PC-3 (cell line): ENCODE data around the gene MYO1F. TPM values are rescaled to one million over a fixed set of nuclear protein-coding genes. Genes with fewer than 3 reads are reported as not detected.

Experiments
- ATAC-seq: fragments of 200-7000 bp; cut with Tn5 transposase; 2 replicates; pipeline ENCODE4 v1.9.1; 2020; ENCODE audit warnings: mild to moderate bottlenecking, moderate library complexity
- BruUV-seq: library from RNA; stranded (reverse); fragments of 400-500 nt; replicated peaks from 2 replicates; lab custom pipeline; 2021; lab: Mats Ljungman, UMichigan
- CTCF ChIA-PET: fragments of 300-600 bp; sonication (Branson Sonifier 250); formaldehyde crosslinking; loops from one replicate; lab custom pipeline; 2022; ENCODE audit warnings: antibody characterized with exemption; lab: Charles Lee
- POLR2A ChIA-PET: fragments of 300-600 bp; sonication (Branson Sonifier 250); formaldehyde crosslinking; loops from one replicate; lab custom pipeline; 2022; ENCODE audit warnings: antibody characterized with exemption; ENCODE audit not compliant: unreplicated experiment; lab: Charles Lee
- DNase-seq: peaks from one replicate; pipeline ENCODE4 v3.0.0-alpha.2; 2015
- H2AFZ ChIP-seq: fragments of 300-600 bp; sonication (generic); 2 replicates; pipeline ENCODE4 v1.6.0; 2016; ENCODE audit warnings: antibody characterized with exemption, low read length
- H3F3A ChIP-seq: fragments of 300-600 bp; sonication (generic); one replicate; pipeline ENCODE4 v1.6.0; 2017; ENCODE audit warnings: antibody characterized with exemption, low read length, control low read depth, mild to moderate bottlenecking; ENCODE audit not compliant: unreplicated experiment
- H3K27ac ChIP-seq: fragments of 300-600 bp; sonication (generic); 2 replicates; pipeline ENCODE4 v1.5.1; 2016; ENCODE audit warnings: mild to moderate bottlenecking, low read length
- H3K27me3 ChIP-seq: fragments of 300-600 bp; sonication (generic); 2 replicates; pipeline ENCODE4 v1.6.1; 2016; ENCODE audit warnings: low read length, mixed read lengths
- H3K36me3 ChIP-seq: fragments of 300-600 bp; sonication (generic); 2 replicates; pipeline ENCODE4 v1.6.1; 2016; ENCODE audit warnings: low read depth, mixed run types, low read length, mixed read lengths
- H3K4me1 ChIP-seq: fragments of 300-600 bp; sonication (generic); 2 replicates; pipeline ENCODE4 v1.5.1; 2016; ENCODE audit warnings: low read length; ENCODE audit not compliant: insufficient read depth
- H3K4me2 ChIP-seq: fragments of 300-600 bp; sonication (generic); 2 replicates; pipeline ENCODE4 v1.6.0; 2016; ENCODE audit warnings: low read length
- H3K4me3 ChIP-seq: fragments of 300-600 bp; sonication (generic); 2 replicates; pipeline ENCODE4 v1.5.1; 2016; ENCODE audit warnings: mild to moderate bottlenecking, low read length, mixed read lengths
- H3K79me2 ChIP-seq: fragments of 300-600 bp; sonication (generic); 2 replicates; pipeline ENCODE4 v1.6.1; 2017; ENCODE audit warnings: low read length, mixed read lengths
- H3K9ac ChIP-seq: fragments of 300-600 bp; sonication (generic); 2 replicates; pipeline ENCODE4 v1.6.0; 2016; ENCODE audit warnings: mild to moderate bottlenecking, low read length
- H3K9me2 ChIP-seq: fragments of 300-600 bp; sonication (generic); replicated peaks from 2 replicates; pipeline ENCODE4 v1.6.1; 2016; ENCODE audit warnings: mixed run types, low read length, mixed read lengths
- H3K9me3 ChIP-seq: fragments of 300-600 bp; sonication (generic); 2 replicates; pipeline ENCODE4 v1.6.1; 2016; ENCODE audit warnings: low read length, mixed read lengths
- H4K20me1 ChIP-seq: fragments of 300-600 bp; sonication (generic); 2 replicates; pipeline ENCODE4 v1.6.1; 2016; ENCODE audit warnings: low read length, mixed read lengths
- EZH2 ChIP-seq: fragments of 300-600 bp; sonication (generic); IDR thresholded peaks from one replicate; pipeline ENCODE4 v1.6.1; 2017; ENCODE audit warnings: antibody characterized with exemption, mild to moderate bottlenecking, low read length; ENCODE audit not compliant: unreplicated experiment
- EZH2phosphoT487 ChIP-seq: fragments of 300-600 bp; sonication (generic); IDR thresholded peaks from 2 replicates; pipeline ENCODE4 v1.6.1; 2018; ENCODE audit warnings: mild to moderate bottlenecking, antibody characterized with exemption, low read length, borderline replicate concordance
- intact Hi-C: fragments of 100-400 bp; cut with micrococcal nuclease; formaldehyde crosslinking; loops from 2 replicates; pipeline ENCODE4 v1.9.0; 2023
- total RNA-seq: library from RNA; depleted of rRNA; stranded (reverse); fragments of >200 nt; gene quantifications from 2 replicates; pipeline ENCODE4 v1.2.3, GENCODE V29; 2014
- TF ChIP-seq, protein P1 (sequence below): fragments of 300-600 bp; sonication (generic); conservative IDR thresholded peaks from 2 replicates; pipeline ENCODE4 v1.5.1; 2017; ENCODE audit warnings: antibody characterized with exemption, low read depth, mild to moderate bottlenecking, low read length

The MYO1F gene
- total RNA-seq, 1 experiment from 2014 or later, result 2.0 TPM

DNA sequence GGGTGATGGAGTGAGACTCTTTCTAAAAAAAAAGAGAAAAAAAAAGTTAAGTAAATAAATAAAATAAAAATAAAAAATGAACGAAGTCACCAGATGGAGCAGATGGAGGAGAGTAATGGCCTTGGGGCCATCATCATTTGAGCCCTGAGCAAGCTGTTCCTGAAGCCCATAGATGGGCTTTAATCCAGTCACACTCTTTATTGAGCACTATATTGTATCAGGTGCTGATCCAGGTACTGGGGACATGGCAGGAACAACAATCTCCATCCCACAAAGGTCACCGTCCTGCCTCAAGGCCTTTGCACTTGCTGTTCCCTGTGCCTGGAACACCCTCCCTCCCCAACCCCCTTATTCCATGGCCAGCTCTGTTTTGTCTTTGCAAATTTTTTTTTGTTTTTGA, 37.2 kb upstream of the MYO1F start:
- TF ChIP-seq, protein P1, sequence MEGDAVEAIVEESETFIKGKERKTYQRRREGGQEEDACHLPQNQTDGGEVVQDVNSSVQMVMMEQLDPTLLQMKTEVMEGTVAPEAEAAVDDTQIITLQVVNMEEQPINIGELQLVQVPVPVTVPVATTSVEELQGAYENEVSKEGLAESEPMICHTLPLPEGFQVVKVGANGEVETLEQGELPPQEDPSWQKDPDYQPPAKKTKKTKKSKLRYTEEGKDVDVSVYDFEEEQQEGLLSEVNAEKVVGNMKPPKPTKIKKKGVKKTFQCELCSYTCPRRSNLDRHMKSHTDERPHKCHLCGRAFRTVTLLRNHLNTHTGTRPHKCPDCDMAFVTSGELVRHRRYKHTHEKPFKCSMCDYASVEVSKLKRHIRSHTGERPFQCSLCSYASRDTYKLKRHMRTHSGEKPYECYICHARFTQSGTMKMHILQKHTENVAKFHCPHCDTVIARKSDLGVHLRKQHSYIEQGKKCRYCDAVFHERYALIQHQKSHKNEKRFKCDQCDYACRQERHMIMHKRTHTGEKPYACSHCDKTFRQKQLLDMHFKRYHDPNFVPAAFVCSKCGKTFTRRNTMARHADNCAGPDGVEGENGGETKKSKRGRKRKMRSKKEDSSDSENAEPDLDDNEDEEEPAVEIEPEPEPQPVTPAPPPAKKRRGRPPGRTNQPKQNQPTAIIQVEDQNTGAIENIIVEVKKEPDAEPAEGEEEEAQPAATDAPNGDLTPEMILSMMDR, result no peak
- TF ChIP-seq EZH2phosphoT487 (no peak), EZH2 (no peak)
- ChIA-PET POLR2A (no interaction called here), CTCF (interaction anchor here (0.6 kb wide), 1 partner anchor 180 kb away, joined by 5 read pairs; no protein-coding TSS in a partner anchor)
- ATAC-seq, result no peak
- no peaks in the 10 kb centered on the region for H3K4me1 ChIP-seq
- no peak for DNase-seq
- H3K9ac ChIP-seq, result no peak overlapping the region
- no peak overlapping the region for H2AFZ ChIP-seq
- no peaks in the 10 kb centered on the region for H3K9me2 ChIP-seq
- H3K27me3 ChIP-seq, result peaks cover 8% of the 10 kb centered on the region
- intact Hi-C loops, result no loop called here
- H3K9me3 ChIP-seq, result no peaks in the 10 kb centered on the region
- no peaks in the 10 kb centered on the region for H3K79me2 ChIP-seq
- BruUV-seq, result no TSS peak
- no peaks in the 10 kb centered on the region for H3F3A ChIP-seq
- H3K4me3 ChIP-seq, result no peak overlapping the region
- no peak overlapping the region for H3K27ac ChIP-seq
- no peak overlapping the region for H3K4me2 ChIP-seq
- H4K20me1 ChIP-seq, result no peaks in the 10 kb centered on the region
- no peaks in the 10 kb centered on the region for H3K36me3 ChIP-seq

DNA sequence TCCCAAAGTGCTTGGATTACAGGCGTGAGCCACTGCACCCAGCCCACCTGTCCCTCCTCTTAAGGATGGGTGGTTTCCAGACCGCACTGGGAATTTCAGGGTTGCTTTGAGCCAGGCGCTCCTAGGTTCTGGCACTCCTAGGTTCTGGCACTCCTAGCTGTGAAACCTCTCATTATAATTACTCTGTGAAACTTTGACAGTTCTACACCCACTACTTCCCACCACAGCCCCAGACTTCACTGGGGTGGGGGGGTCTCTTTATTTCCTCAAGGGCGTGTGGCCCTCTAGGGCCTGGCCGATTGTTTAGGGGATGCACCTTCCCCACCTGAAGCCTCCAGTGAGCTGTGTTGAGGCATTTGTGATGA, 35.5 kb upstream of the MYO1F start:
- intact Hi-C loops, result no loop called here
- no peak overlapping the region for H3K4me3 ChIP-seq
- peaks cover 8% of the 10 kb centered on the region for H3K27me3 ChIP-seq
- H3K4me2 ChIP-seq, result no peak overlapping the region
- no peaks in the 10 kb centered on the region for H3K79me2 ChIP-seq
- H3K9ac ChIP-seq, result no peak overlapping the region
- no TSS peak for BruUV-seq
- no peak for ATAC-seq
- no peaks in the 10 kb centered on the region for H3K9me3 ChIP-seq
- ChIA-PET POLR2A (no interaction called here), CTCF (no interaction called here)
- TF ChIP-seq, protein P1, result no peak
- no peak for TF ChIP-seq EZH2
- TF ChIP-seq EZH2phosphoT487, result no peak
- H2AFZ ChIP-seq, result no peak overlapping the region
- no peak for DNase-seq
- H4K20me1 ChIP-seq, result no peaks in the 10 kb centered on the region
- no peak overlapping the region for H3K27ac ChIP-seq
- no peaks in the 10 kb centered on the region for H3K4me1 ChIP-seq
- H3K9me2 ChIP-seq, result no peaks in the 10 kb centered on the region
- no peaks in the 10 kb centered on the region for H3K36me3 ChIP-seq
- H3F3A ChIP-seq, result no peaks in the 10 kb centered on the region

DNA sequence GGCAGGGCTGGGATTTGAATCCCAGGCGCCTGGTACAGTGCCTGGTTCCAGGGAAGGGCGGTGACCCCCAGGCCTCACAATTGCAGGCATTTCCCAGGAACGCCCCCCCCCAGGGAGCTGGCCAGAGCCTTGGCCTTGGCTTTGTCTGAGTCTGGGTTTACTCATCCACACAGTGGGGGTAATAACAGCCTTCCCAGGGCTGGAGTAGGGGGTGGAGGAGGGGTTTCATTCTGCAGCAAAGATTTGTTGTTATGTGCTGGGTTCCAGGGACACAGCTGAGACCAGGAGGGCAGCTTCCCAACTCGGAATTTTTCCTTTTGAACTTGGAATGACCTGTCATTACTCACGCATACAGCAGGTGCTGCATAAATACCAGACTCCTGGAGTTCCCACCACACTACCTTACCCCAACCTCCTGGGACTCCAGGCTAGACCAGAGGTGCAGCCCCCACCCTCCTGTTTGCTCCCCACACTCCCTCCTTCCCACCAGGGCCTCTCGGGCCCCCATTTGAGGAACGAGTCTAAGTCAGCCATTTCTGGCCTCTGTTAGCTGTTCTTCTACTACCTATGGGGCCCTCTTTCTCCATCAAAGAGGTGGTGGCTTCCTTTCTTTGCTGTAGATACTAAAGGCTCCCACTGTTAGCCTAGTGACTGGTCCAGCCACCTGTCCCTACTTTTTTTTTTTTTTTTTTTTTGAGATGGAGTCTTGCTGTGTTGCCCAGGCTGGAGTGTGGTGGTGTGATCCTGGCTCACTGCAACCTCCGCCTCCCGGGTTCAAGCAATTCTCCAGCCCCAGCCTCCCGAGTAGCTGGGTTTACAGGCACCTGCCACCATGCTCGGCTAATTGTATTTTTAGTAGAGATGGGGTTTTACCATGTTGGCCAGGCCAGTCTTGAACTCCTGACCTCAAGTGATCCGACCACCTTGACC, 34.9 kb upstream of the MYO1F start:
- Histone ChIP-seq H3K27me3 (peaks cover 8% of the 10 kb centered on the region), H3K4me3 (no peak overlapping the region), H3F3A (no peaks in the 10 kb centered on the region), H3K36me3 (no peaks in the 10 kb centered on the region), H3K9me2 (no peaks in the 10 kb centered on the region), H3K79me2 (no peaks in the 10 kb centered on the region), H4K20me1 (no peaks in the 10 kb centered on the region), H3K4me2 (no peak overlapping the region), H2AFZ (no peak overlapping the region), H3K4me1 (no peaks in the 10 kb centered on the region), H3K9ac (no peak overlapping the region), H3K27ac (no peak overlapping the region), H3K9me3 (no peaks in the 10 kb centered on the region)
- peak; percentile 21 for DNase-seq
- TF ChIP-seq EZH2 (no peak), EZH2phosphoT487 (no peak)
- TF ChIP-seq, protein P1, result no peak
- BruUV-seq, result no TSS peak
- ATAC-seq, result no peak
- ChIA-PET CTCF (no interaction called here), POLR2A (no interaction called here)
- intact Hi-C loops, result no loop called here
